ENCODE data around the gene MAGT1. TPM values are rescaled to one million over a fixed set of nuclear protein-coding genes. Genes with fewer than 3 reads are reported as not detected.
"Not testable (repeated sequence)": the region's sequence is repeated elsewhere in the genome, so short reads cannot be mapped to it uniquely, and the experiment has no call there.

Gene MAGT1
- total RNA-seq (2014; rRNA removed; shearing (Covaris generic); ENCODE audit: low replicate concordance) = 84.0 and 99.7 TPM in 2 replicates

- in situ Hi-C loops (cut with HindIII; ENCODE audit: low pct_unique_long_range_greater_than_20kb, low sequenced_read_pairs) = no loop called here
- DNase-seq (ENCODE audit: low read depth) = peak; percentile 96
Measured at GRCh38 chrX:77894921-77895886, at the start of gene MAGT1. MAGT1 (minus strand) TSS chrX:77895435; CDS start chrX:77895410, 25 bp downstream.

DNA sequence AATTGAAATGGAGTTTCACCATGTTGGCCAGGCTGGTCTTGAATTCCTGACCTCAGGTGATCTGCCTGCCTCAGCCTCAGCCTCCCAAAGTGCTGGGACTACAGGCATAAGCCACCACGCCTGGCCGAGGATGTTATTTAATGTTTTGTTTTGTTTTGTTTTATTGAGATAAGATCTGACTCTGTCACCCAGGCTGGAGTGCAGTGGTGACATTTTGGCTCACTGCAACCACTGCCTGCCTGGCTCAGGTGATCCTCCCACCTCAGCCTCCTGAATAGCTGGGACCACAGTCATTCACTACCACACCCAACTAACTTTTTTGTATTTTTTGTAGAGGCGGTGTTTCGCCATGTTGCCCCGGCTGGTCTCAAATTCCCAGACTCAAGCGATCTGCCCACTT lies 49.8 kb upstream of the MAGT1 start:
- in situ Hi-C loops (cut with HindIII; ENCODE audit: low pct_unique_long_range_greater_than_20kb, low sequenced_read_pairs) = not testable (repeated sequence)

DNA sequence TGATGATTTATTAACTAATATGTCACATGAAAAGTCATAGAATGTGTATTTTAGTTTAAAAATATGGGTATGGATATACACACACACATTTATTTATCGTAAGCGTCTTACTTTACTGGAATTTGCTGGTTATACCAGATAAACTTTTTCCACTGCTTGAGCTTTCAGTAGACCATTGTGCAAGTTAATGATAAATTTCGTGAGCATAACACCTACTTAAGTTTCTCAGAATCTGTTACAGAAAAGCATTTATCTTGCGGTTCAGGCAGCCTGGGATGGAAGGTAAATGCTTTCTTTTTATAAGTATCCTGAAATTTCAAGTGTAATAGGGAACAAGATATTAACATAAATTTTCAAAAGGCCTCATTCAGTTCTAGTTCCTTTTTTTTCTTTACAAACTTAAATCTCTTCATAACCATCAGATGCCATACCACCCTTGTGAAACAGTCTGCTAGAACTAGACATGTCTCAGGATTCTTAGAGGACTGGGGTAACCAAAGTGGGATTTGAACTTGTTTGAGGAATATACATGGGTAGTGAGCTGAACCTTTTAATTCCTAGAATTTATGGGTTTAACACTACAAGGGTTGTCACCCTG lies 42.9 kb upstream of the MAGT1 start:
- in situ Hi-C loops (cut with HindIII; ENCODE audit: low pct_unique_long_range_greater_than_20kb, low sequenced_read_pairs) = no loop called here
- peak; percentile 2 for DNase-seq (ENCODE audit: low read depth)

More for the DNA sequence above, 49.8 kb upstream of the MAGT1 start:
- not testable (repeated sequence) for DNase-seq (ENCODE audit: low read depth)

- in situ Hi-C loops (cut with HindIII; ENCODE audit: low pct_unique_long_range_greater_than_20kb, low sequenced_read_pairs) = no loop called here
- DNase-seq (ENCODE audit: low read depth) = peak; percentile 41
Measured at GRCh38 chrX:77937291-77937690, 42.1 kb upstream of the MAGT1 start.

GRCh38 chrX:77936299-77936698 lies 41.1 kb upstream of the MAGT1 start:
- in situ Hi-C loops (cut with HindIII; ENCODE audit: low pct_unique_long_range_greater_than_20kb, low sequenced_read_pairs) = no loop called here
- no peak for DNase-seq (ENCODE audit: low read depth)

DNA sequence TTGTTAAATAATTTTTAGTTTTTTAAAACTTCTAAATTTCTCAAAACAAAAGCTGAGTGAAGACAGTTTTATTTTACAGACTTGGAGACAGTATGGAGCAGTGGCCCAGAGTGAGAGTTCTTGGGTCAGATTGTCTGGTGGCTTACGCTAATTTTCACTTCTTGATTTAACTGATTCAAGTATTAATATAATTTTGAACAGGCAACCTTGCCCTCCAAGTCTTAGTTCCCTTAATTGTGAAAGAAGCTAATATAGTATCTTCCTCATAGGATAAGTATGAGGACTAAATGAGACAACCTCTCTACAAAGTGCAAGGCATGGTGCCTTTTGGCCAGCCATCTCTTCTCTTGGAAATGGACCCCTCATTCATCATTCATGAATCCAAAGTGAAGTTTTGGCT lies 40.7 kb upstream of the MAGT1 start:
- DNase-seq (ENCODE audit: low read depth) = no peak
- in situ Hi-C loops (cut with HindIII; ENCODE audit: low pct_unique_long_range_greater_than_20kb, low sequenced_read_pairs) = no loop called here

GRCh38 chrX:77930581-77930980 lies 35.3 kb upstream of the MAGT1 start:
- in situ Hi-C loops (cut with HindIII; ENCODE audit: low pct_unique_long_range_greater_than_20kb, low sequenced_read_pairs) = no loop called here
- DNase-seq (ENCODE audit: low read depth) = no peak

DNA sequence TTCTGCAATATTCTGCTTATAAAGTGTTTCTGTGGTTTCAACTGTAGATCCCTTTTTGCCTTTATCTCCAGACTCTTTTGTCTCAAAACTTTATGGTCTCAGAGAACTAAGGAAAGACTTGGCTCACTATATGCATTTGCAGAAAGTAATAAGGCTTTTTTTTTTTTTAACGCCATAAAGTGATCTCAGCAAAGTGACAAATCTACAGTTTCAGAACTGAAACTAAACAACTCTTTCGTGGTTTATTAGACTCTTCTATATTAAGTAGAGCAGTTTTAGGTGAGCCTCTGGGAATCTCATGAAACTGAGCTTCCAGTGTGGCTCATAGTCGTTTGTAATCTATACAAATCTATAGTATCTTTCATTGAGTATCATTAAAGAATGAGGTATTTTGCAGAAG lies 30.5 kb upstream of the MAGT1 start:
- in situ Hi-C loops (cut with HindIII; ENCODE audit: low pct_unique_long_range_greater_than_20kb, low sequenced_read_pairs) = no loop called here
- DNase-seq (ENCODE audit: low read depth) = no peak

GRCh38 chrX:77924320-77924859 lies 29.2 kb upstream of the MAGT1 start:
- in situ Hi-C loops (cut with HindIII; ENCODE audit: low pct_unique_long_range_greater_than_20kb, low sequenced_read_pairs) = no loop called here
- no peak for DNase-seq (ENCODE audit: low read depth)

DNA sequence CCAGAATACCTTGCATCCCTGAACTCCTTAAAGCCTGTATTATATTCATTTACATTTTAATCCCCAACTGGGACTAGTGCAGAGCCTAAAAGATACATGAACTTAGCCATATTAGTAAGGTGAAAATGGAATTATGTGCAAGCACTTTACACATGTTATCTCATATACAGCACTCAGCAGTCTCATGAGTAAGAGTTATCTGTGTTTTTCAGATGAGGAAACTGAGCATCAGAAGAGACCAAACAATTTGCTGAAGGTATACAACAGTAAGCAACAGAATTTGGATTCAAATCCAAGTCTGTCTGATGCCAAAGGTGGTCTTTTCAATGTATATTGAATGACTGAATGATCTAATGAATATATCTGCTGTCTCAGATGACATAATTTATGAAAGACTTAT lies 27.6 kb upstream of the MAGT1 start:
- no peak for DNase-seq (ENCODE audit: low read depth)
- in situ Hi-C loops (cut with HindIII; ENCODE audit: low pct_unique_long_range_greater_than_20kb, low sequenced_read_pairs) = no loop called here

- DNase-seq (ENCODE audit: low read depth); in situ Hi-C loops (cut with HindIII; ENCODE audit: low pct_unique_long_range_greater_than_20kb, low sequenced_read_pairs): not testable (repeated sequence)
Measured at GRCh38 chrX:77919370-77919769, 24.1 kb upstream of the MAGT1 start.

- DNase-seq (ENCODE audit: low read depth) = no peak
- in situ Hi-C loops (cut with HindIII; ENCODE audit: low pct_unique_long_range_greater_than_20kb, low sequenced_read_pairs) = no loop called here
Measured at GRCh38 chrX:77918568-77918967, 23.3 kb upstream of the MAGT1 start.

DNA sequence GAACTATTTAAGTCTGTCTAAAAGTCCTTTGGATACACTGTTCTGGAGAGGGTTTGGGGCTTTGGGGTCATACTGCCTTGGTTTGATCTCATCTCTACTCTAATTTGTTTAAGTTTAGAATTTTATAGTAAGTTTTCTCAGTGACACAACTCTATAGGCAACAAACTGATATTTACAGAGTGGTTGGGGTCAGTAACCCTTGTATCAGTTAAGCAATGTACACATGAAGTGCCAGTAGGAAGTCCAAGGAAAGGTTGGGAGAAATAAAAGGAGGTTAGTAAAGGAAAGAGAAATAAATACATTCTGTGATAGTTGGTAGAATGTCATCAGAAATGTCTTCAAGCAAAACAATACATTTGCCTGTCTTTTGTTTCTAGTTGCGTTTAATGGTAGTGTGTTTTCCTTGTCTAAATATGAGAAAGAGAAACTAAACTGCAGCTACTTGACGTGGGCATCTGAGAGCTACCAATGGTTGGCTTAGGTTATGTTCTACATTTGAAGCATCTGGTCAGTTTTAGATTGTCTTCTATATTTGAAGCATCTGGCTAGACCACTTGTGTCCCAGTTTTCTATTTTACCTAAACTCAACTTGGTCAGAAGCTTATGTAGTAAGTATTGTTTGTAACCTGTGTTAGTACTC lies 22.2 kb upstream of the MAGT1 start:
- no peak for DNase-seq (ENCODE audit: low read depth)
- in situ Hi-C loops (cut with HindIII; ENCODE audit: low pct_unique_long_range_greater_than_20kb, low sequenced_read_pairs) = no loop called here

GRCh38 chrX:77910108-77910840 lies 15.0 kb upstream of the MAGT1 start, which contains the start of gene ATP7A:
ATP7A (plus strand) TSS chrX:77910693; CDS start chrX:77971642, 60,949 bp downstream.
- DNase-seq (ENCODE audit: low read depth) = peak; percentile 82
- in situ Hi-C loops (cut with HindIII; ENCODE audit: low pct_unique_long_range_greater_than_20kb, low sequenced_read_pairs) = no loop called here

GRCh38 chrX:77901506-77901905 lies 6.3 kb upstream of the MAGT1 start:
- in situ Hi-C loops (cut with HindIII; ENCODE audit: low pct_unique_long_range_greater_than_20kb, low sequenced_read_pairs) = no loop called here

GRCh38 chrX:77900688-77901087 lies 5.5 kb upstream of the MAGT1 start:
- in situ Hi-C loops (cut with HindIII; ENCODE audit: low pct_unique_long_range_greater_than_20kb, low sequenced_read_pairs) = no loop called here
- DNase-seq (ENCODE audit: low read depth) = no peak

More at GRCh38 chrX:77901506-77901905, 6.3 kb upstream of the MAGT1 start:
- no peak for DNase-seq (ENCODE audit: low read depth)

GRCh38 chrX:77899081-77899828 lies 4.0 kb upstream of the MAGT1 start, which contains the start of gene COX7B:
COX7B (plus strand) TSS chrX:77899468; CDS start chrX:77899554, 86 bp downstream.
- in situ Hi-C loops (cut with HindIII; ENCODE audit: low pct_unique_long_range_greater_than_20kb, low sequenced_read_pairs) = no loop called here
- peak; percentile 95 for DNase-seq (ENCODE audit: low read depth)

All from Caki2 (cell line).